Hepatocyte (in vitro differentiated cells): ENCODE measurements around the gene FAM83D. TPM values are rescaled to one million over a fixed set of nuclear protein-coding genes. Genes with fewer than 3 reads are reported as not detected.
A peak's percentile ranks its signal among the peaks of the same experiment; 100 is the strongest.

Source experiments
- DNase-seq: peaks from one replicate; pipeline ENCODE4 v3.0.0-alpha.2; 2016; ENCODE audit warnings: low spot score
- H2AFZ ChIP-seq: fragments of 200-600 bp; sonication (generic); 2 replicates; pipeline ENCODE4 v1.6.0; 2016; ENCODE audit warnings: antibody characterized with exemption, mild to moderate bottlenecking
- H3K27ac ChIP-seq: fragments of 200-600 bp; sonication (generic); 2 replicates; pipeline ENCODE4 v1.5.1; 2016; ENCODE audit warnings: mild to moderate bottlenecking
- H3K27me3 ChIP-seq: fragments of 200-600 bp; sonication (generic); 2 replicates; pipeline ENCODE4 v1.6.1; 2016
- H3K36me3 ChIP-seq: fragments of 200-600 bp; sonication (generic); replicated peaks from 2 replicates; pipeline ENCODE4 v1.5.1; 2016; ENCODE audit warnings: low read depth; ENCODE audit not compliant: insufficient read depth
- H3K4me1 ChIP-seq: fragments of 200-600 bp; sonication (generic); 2 replicates; pipeline ENCODE4 v1.5.1; 2016; ENCODE audit warnings: mild to moderate bottlenecking, moderate library complexity; ENCODE audit not compliant: insufficient read depth
- H3K4me2 ChIP-seq: fragments of 200-600 bp; sonication (generic); 2 replicates; pipeline ENCODE4 v1.6.0; 2016
- H3K4me3 ChIP-seq: fragments of 200-600 bp; sonication (generic); 2 replicates; pipeline ENCODE4 v1.5.1; 2016; ENCODE audit warnings: mild to moderate bottlenecking
- H3K79me2 ChIP-seq: fragments of 200-600 bp; sonication (generic); 2 replicates; pipeline ENCODE4 v1.6.0; 2017; ENCODE audit warnings: mild to moderate bottlenecking
- H3K9me2 ChIP-seq: fragments of 200-600 bp; sonication (generic); replicated peaks from 2 replicates; pipeline ENCODE4 v1.6.0; 2017; ENCODE audit warnings: mild to moderate bottlenecking; ENCODE audit not compliant: insufficient read depth
- H3K9me3 ChIP-seq: fragments of 200-600 bp; sonication (generic); 2 replicates; pipeline ENCODE4 v1.5.1; 2016; ENCODE audit warnings: low read depth, mild to moderate bottlenecking
- H4K20me1 ChIP-seq: fragments of 200-600 bp; sonication (generic); 2 replicates; pipeline ENCODE4 v1.6.0; 2016; ENCODE audit warnings: mild to moderate bottlenecking; ENCODE audit not compliant: insufficient read depth, poor library complexity, severe bottlenecking
- EZH2 ChIP-seq: fragments of 200-600 bp; sonication (generic); IDR thresholded peaks from 2 replicates; pipeline ENCODE4 v1.6.1; 2016; ENCODE audit warnings: antibody characterized with exemption, mild to moderate bottlenecking, borderline replicate concordance
- EZH2phosphoT487 ChIP-seq: fragments of 200-600 bp; sonication (generic); IDR thresholded peaks from one replicate; pipeline ENCODE4 v1.6.1; 2018; ENCODE audit warnings: antibody characterized with exemption, mild to moderate bottlenecking, low read depth, moderate library complexity; ENCODE audit not compliant: unreplicated experiment, severe bottlenecking
- WGBS: methylation state at CpG from one replicate; pipeline ENCODE4 v1.1.6; 2016; ENCODE audit warnings: low lambda C conversion rate; ENCODE audit errors: missing lambda C conversion rate; 5-methylcytosine and 5-hydroxymethylcytosine counted together
- polyA plus RNA-seq: library from polyadenylated mRNA; unstranded; fragments of >200 nt; fragmentation: Nextera tagmentation; extraction: Ambion mirVana; gene quantifications from 2 replicates; pipeline ENCODE4 v1.2.1, GENCODE V29; 2016
- total RNA-seq: library from RNA; depleted of rRNA; stranded (reverse); fragments of >200 nt; gene quantifications from 2 replicates; pipeline ENCODE4 v1.2.3, GENCODE V29; 2014
- TF ChIP-seq, protein P1 (sequence below): fragments of 200-600 bp; sonication (generic); IDR thresholded peaks from 2 replicates; pipeline ENCODE4 v1.5.1; 2016; ENCODE audit warnings: antibody characterized with exemption, mild to moderate bottlenecking; ENCODE audit not compliant: poor library complexity

FAM83D gene, protein sequence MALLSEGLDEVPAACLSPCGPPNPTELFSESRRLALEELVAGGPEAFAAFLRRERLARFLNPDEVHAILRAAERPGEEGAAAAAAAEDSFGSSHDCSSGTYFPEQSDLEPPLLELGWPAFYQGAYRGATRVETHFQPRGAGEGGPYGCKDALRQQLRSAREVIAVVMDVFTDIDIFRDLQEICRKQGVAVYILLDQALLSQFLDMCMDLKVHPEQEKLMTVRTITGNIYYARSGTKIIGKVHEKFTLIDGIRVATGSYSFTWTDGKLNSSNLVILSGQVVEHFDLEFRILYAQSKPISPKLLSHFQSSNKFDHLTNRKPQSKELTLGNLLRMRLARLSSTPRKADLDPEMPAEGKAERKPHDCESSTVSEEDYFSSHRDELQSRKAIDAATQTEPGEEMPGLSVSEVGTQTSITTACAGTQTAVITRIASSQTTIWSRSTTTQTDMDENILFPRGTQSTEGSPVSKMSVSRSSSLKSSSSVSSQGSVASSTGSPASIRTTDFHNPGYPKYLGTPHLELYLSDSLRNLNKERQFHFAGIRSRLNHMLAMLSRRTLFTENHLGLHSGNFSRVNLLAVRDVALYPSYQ
- total RNA-seq (5.0 and 5.4 TPM in 2 replicates), polyA plus RNA-seq (5.2 and 6.3 TPM in 2 replicates)

DNA sequence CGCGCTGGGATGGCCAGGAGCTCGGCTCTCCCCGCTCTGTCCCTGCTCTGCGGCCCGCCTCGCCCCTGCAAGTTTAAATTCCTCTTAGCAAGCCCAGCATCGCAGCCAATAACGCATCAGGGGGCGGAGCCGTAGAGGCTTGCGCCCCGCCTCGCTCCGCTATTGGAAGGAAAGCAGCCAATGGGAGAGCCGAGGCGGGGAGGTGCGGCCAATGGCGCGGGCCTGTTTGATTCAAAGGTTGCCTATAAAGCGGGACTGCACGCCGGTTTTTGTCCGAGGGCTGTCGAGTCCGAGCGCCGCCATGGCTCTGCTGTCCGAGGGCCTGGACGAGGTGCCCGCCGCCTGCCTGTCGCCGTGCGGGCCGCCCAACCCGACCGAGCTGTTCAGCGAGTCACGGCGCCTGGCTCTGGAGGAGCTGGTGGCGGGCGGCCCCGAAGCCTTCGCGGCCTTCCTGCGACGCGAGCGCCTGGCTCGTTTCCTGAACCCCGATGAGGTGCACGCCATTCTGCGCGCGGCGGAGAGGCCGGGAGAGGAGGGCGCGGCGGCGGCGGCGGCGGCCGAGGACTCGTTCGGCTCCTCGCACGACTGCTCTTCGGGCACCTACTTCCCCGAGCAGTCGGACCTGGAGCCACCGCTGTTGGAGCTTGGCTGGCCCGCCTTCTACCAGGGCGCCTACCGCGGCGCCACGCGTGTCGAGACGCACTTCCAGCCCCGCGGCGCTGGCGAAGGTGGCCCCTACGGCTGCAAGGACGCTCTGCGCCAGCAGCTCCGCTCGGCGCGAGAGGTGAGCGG, at the start of gene FAM83D:
Gene FAM83D (plus strand): TSS at position 276 of the 792 bp plus-strand sequence. CDS start 26 bp downstream, at position 302.
- H3K79me2 ChIP-seq: peaks cover 47% of the 10 kb centered on the region
- peak within 1 kb of the TSS; percentile 77 for H2AFZ ChIP-seq
- 2% methylated on average over 88 of the region's 95 CpGs for WGBS
- peak within 1 kb of the TSS; percentile 90 for H3K4me2 ChIP-seq
- DNase-seq: peak; percentile 98
- peak within 1 kb of the TSS; percentile 76 for H3K4me3 ChIP-seq
- H4K20me1 ChIP-seq: no peaks in the 10 kb centered on the region
- no peaks in the 10 kb centered on the region for H3K27me3 ChIP-seq
- H3K36me3 ChIP-seq: no peaks in the 10 kb centered on the region
- no peak for TF ChIP-seq EZH2phosphoT487
- TF ChIP-seq, protein P1, sequence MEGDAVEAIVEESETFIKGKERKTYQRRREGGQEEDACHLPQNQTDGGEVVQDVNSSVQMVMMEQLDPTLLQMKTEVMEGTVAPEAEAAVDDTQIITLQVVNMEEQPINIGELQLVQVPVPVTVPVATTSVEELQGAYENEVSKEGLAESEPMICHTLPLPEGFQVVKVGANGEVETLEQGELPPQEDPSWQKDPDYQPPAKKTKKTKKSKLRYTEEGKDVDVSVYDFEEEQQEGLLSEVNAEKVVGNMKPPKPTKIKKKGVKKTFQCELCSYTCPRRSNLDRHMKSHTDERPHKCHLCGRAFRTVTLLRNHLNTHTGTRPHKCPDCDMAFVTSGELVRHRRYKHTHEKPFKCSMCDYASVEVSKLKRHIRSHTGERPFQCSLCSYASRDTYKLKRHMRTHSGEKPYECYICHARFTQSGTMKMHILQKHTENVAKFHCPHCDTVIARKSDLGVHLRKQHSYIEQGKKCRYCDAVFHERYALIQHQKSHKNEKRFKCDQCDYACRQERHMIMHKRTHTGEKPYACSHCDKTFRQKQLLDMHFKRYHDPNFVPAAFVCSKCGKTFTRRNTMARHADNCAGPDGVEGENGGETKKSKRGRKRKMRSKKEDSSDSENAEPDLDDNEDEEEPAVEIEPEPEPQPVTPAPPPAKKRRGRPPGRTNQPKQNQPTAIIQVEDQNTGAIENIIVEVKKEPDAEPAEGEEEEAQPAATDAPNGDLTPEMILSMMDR: no peak
- no peak for TF ChIP-seq EZH2
- no peak within 1 kb of the TSS for H3K27ac ChIP-seq
- no peaks in the 10 kb centered on the region for H3K9me2 ChIP-seq
- H3K9me3 ChIP-seq: no peaks in the 10 kb centered on the region
- H3K4me1 ChIP-seq: peaks cover 3% of the 10 kb centered on the region

DNA sequence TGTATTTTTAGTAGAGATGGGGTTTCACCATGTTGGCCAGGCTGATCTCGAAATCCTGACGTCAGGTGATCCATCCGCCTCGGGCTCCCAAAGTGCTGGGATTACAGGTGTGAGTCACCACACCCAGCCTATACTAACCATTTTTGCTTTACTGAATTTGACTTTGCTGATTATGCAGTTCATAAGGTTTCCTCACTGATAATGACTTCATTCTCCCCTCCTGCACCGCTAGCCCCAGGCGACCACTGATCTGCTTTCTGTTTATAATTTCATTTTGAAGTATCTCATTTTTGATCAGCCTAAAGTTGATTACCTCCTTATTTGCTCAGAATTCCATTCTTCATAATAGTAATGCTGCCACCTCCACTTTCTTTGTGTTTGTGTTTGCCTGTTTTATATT, 48.7 kb upstream of the FAM83D start:
- Histone ChIP-seq H3K4me2 (no peak overlapping the region), H2AFZ (no peak overlapping the region), H3K9me3 (no peaks in the 10 kb centered on the region), H3K79me2 (no peaks in the 10 kb centered on the region), H4K20me1 (no peaks in the 10 kb centered on the region), H3K36me3 (no peaks in the 10 kb centered on the region), H3K9me2 (no peaks in the 10 kb centered on the region), H3K27ac (no peak overlapping the region), H3K27me3 (peaks cover 11% of the 10 kb centered on the region), H3K4me3 (no peak overlapping the region), H3K4me1 (no peaks in the 10 kb centered on the region)
- 82% methylated on average over 6 of the region's 6 CpGs for WGBS
- no peak for DNase-seq
- TF ChIP-seq, protein P1: no peak

DNA sequence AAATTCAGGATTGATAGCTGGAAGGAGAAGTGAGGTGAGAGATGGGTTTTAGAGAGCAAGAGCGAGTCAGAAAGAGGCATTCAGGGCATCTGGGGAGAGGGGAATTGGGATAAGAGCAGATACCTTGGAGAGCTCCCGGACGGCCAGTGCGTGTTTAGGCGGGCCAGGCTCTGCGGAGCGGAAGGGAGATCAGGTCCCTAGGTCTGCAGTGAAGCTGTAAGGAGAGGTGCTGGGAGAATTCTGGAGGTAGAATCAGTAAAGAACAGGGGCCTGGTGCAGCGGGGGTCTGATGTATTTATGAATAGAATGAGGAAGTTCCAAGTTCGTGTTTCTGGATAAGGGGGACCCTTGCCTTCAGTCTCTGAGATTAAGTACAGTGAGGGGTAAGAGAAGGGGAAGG, 47.4 kb upstream of the FAM83D start:
- TF ChIP-seq EZH2phosphoT487 (no peak), EZH2 (no peak)
- TF ChIP-seq, protein P1: no peak
- DNase-seq: peak; percentile 68
- Histone ChIP-seq H3K27ac (no peak overlapping the region), H3K27me3 (peaks cover 11% of the 10 kb centered on the region), H3K9me2 (no peaks in the 10 kb centered on the region), H3K4me1 (no peaks in the 10 kb centered on the region), H2AFZ (no peak overlapping the region), H3K4me2 (no peak overlapping the region), H3K79me2 (no peaks in the 10 kb centered on the region), H4K20me1 (no peaks in the 10 kb centered on the region), H3K4me3 (no peak overlapping the region), H3K9me3 (no peaks in the 10 kb centered on the region), H3K36me3 (no peaks in the 10 kb centered on the region)
- WGBS: 9% methylated on average over 9 of the region's 9 CpGs
